ENCODE results near the gene SLC25A24.

DNA sequence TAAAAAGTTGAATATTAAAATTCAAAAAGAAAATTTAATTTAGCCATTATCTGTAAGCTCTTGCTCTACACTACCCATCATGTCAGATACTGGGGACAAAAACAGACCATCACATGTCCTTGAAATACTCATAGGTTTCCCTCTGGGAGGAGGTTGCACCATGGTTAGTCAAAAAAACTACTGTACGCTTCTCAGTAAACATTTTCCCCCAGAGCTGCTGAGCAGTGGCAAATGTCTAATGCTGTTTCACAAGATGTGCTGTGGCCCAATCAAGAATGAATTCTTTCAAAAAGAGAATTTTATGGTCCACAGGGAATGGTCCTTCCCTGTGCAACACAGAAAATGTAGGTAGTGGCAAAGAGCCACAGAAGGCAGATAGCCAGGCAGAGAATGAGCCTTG is 6.1 kb downstream of the SLC25A24 start:
- TF ChIP-seq, protein P1, sequence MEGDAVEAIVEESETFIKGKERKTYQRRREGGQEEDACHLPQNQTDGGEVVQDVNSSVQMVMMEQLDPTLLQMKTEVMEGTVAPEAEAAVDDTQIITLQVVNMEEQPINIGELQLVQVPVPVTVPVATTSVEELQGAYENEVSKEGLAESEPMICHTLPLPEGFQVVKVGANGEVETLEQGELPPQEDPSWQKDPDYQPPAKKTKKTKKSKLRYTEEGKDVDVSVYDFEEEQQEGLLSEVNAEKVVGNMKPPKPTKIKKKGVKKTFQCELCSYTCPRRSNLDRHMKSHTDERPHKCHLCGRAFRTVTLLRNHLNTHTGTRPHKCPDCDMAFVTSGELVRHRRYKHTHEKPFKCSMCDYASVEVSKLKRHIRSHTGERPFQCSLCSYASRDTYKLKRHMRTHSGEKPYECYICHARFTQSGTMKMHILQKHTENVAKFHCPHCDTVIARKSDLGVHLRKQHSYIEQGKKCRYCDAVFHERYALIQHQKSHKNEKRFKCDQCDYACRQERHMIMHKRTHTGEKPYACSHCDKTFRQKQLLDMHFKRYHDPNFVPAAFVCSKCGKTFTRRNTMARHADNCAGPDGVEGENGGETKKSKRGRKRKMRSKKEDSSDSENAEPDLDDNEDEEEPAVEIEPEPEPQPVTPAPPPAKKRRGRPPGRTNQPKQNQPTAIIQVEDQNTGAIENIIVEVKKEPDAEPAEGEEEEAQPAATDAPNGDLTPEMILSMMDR (conservative IDR thresholded peaks at IDR 0.05; ENCODE audit: low read depth, low read length), result no peak
- no peak for TF ChIP-seq EZH2 (IDR thresholded peaks at IDR 0.05; ENCODE audit: borderline replicate concordance, low read depth, low read length, poor library complexity, severe bottlenecking)
